ENCODE results near the gene RAB43.

Gene RAB43

GRCh38 chr3:129132097-129132866, 10.7 kb upstream of the RAB43 start:
- no peak for ATAC-seq
- no peak for TF ChIP-seq ZC3H10 (CRISPR knock-in tag; IDR thresholded peaks at IDR 0.05)
- no peak for TF ChIP-seq PPARA (CRISPR knock-in tag; IDR thresholded peaks at IDR 0.05; ENCODE audit: borderline replicate concordance)
- TF ChIP-seq ZNF8 (CRISPR knock-in tag; IDR thresholded peaks at IDR 0.05) = no peak
- TF ChIP-seq TSHZ2 (CRISPR knock-in tag; IDR thresholded peaks at IDR 0.05) = no peak
- no peak for TF ChIP-seq BACH2 (CRISPR knock-in tag; IDR thresholded peaks at IDR 0.05; ENCODE audit: borderline replicate concordance)
- no peak for TF ChIP-seq CSDC2 (CRISPR knock-in tag; IDR thresholded peaks at IDR 0.05)
- TF ChIP-seq RARB (CRISPR knock-in tag; IDR thresholded peaks at IDR 0.05) = no peak
- no peak for TF ChIP-seq OSR1 (CRISPR knock-in tag; IDR thresholded peaks at IDR 0.05)
- no peak for TF ChIP-seq ARNTL (CRISPR knock-in tag; IDR thresholded peaks at IDR 0.05; ENCODE audit: borderline replicate concordance, low read depth)
- no peak for TF ChIP-seq GLIS3 (CRISPR knock-in tag; IDR thresholded peaks at IDR 0.05)
- no peak for TF ChIP-seq ZNF70 (CRISPR knock-in tag; IDR thresholded peaks at IDR 0.05)
- no peak for TF ChIP-seq TOX (CRISPR knock-in tag; IDR thresholded peaks at IDR 0.05; ENCODE audit: borderline replicate concordance)
- no peak for TF ChIP-seq PATZ1 (CRISPR knock-in tag; IDR thresholded peaks at IDR 0.05; ENCODE audit: borderline replicate concordance)
- TF ChIP-seq, protein P1, sequence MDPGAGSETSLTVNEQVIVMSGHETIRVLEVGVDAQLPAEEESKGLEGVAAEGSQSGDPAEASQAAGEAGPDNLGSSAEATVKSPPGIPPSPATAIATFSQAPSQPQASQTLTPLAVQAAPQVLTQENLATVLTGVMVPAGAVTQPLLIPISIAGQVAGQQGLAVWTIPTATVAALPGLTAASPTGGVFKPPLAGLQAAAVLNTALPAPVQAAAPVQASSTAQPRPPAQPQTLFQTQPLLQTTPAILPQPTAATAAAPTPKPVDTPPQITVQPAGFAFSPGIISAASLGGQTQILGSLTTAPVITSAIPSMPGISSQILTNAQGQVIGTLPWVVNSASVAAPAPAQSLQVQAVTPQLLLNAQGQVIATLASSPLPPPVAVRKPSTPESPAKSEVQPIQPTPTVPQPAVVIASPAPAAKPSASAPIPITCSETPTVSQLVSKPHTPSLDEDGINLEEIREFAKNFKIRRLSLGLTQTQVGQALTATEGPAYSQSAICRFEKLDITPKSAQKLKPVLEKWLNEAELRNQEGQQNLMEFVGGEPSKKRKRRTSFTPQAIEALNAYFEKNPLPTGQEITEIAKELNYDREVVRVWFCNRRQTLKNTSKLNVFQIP (CRISPR knock-in tag; IDR thresholded peaks at IDR 0.05; ENCODE audit: borderline replicate concordance, low read depth) = no peak
- TF ChIP-seq ZNF565 (CRISPR knock-in tag; conservative IDR thresholded peaks at IDR 0.05; ENCODE audit: low read depth) = no peak
- TF ChIP-seq ISL1 (CRISPR knock-in tag; IDR thresholded peaks at IDR 0.05) = no peak

- TF ChIP-seq CSDC2 (CRISPR knock-in tag; IDR thresholded peaks at IDR 0.05) = no peak
- no peak for TF ChIP-seq TOX (CRISPR knock-in tag; IDR thresholded peaks at IDR 0.05; ENCODE audit: borderline replicate concordance)
- TF ChIP-seq RARB (CRISPR knock-in tag; IDR thresholded peaks at IDR 0.05) = no peak
- no peak for TF ChIP-seq ZFP30 (CRISPR knock-in tag; IDR thresholded peaks at IDR 0.05)
- no peak for TF ChIP-seq OSR1 (CRISPR knock-in tag; IDR thresholded peaks at IDR 0.05)
- ATAC-seq = no peak
These were observed 10.0 kb upstream of the RAB43 start for GRCh38 chr3:129131465-129132088.

DNA sequence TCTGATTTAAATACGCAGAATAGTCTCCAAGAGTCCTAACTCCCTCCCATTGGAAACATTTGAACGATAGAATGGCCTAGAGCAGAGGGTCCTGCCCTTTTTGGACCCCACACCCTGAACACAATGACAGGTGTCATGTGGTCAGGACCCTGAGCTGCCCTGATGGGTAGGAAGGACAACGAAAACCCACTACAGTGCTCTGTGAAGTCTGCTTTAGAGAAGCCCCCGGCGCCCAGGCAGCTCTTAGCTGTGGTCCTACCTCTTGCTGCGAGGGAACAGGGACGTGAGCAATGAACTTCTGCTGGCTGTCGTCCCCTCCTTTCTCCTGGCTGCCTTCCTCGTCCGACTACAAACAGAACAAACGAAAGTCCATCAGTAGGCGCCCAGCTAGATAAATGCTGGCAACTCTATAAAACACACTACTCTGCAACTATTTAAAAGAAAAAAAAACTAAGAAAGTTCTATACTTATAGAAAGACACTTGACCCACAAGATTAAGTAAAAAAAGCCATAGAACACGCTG, 8.7 kb upstream of the RAB43 start:
- no peak for TF ChIP-seq TCF4 (CRISPR knock-in tag; IDR thresholded peaks at IDR 0.05; ENCODE audit: borderline replicate concordance)
- no peak for TF ChIP-seq ZNF70 (CRISPR knock-in tag; IDR thresholded peaks at IDR 0.05)
- no peak for TF ChIP-seq ZNF565 (CRISPR knock-in tag; conservative IDR thresholded peaks at IDR 0.05; ENCODE audit: low read depth)
- no peak for TF ChIP-seq ESRRG (CRISPR knock-in tag; IDR thresholded peaks at IDR 0.05)
- no peak for TF ChIP-seq PATZ1 (CRISPR knock-in tag; IDR thresholded peaks at IDR 0.05; ENCODE audit: borderline replicate concordance)
- ATAC-seq = no peak

Data from SK-N-SH treated with all-trans-retinoic acid at 6 μM for 48 hours (cell line).